T-cell (primary cell): ENCODE measurements around the gene TENM4. TPM values are rescaled to one million over a fixed set of nuclear protein-coding genes. Genes with fewer than 3 reads are reported as not detected.
"Not testable (repeated sequence)": the region's sequence is repeated elsewhere in the genome, so short reads cannot be mapped to it uniquely, and the experiment has no call there.

Source experiments
- ATAC-seq, 4 experiments: fragments of 200-7000 bp in 3 of 4; fragments of 150-1000 bp in 1 of 4; cut with Tn5 transposase; replicated peaks in 1 of 4; 1 replicate in 3 of 4; 2 replicates in 1 of 4; pipeline ENCODE4 v1.10.0; 2021; ENCODE audit warnings: moderate library complexity in 3 of 4, mild to moderate bottlenecking in 2 of 4, moderate number of reproducible peaks in 1 of 4
- CTCF ChIA-PET, 2 donors: fragments of 300-600 bp; sonication (Branson Sonifier 250); formaldehyde crosslinking; loops; one replicate each; lab custom pipeline; 2022; ENCODE audit warnings: antibody characterized with exemption in 2 of 2; lab: Charles Lee
- POLR2A ChIA-PET, 2 donors: fragments of 300-600 bp; sonication (Branson Sonifier 250); formaldehyde crosslinking; loops; one replicate each; lab custom pipeline; 2022; ENCODE audit warnings: antibody characterized with exemption in 2 of 2; lab: Charles Lee
- DNase-seq, 35 experiments: peaks; one replicate each; pipeline versions ENCODE4 v3.0.0 to v3.0.0-alpha.2; 2013 to 2023
- H3K27ac ChIP-seq: one replicate; pipeline ENCODE4 v1.5.1; 2013; ENCODE audit warnings: low read length
- H3K27me3 ChIP-seq, 2 experiments: replicated peaks in 1 of 2; 1 replicate in 1 of 2; 2 replicates in 1 of 2; pipeline versions ENCODE4 v1.6.1 to v1.7.0; 2013; ENCODE audit warnings: low read length in 1 of 2, mixed read lengths in 1 of 2; ENCODE audit not compliant: control insufficient read depth in 2 of 2, insufficient read depth in 2 of 2; ENCODE audit errors: extremely low read depth in 1 of 2
- H3K36me3 ChIP-seq, 2 donors: 1 replicate in 1 of 2; 2 replicates in 1 of 2; pipeline versions ENCODE4 v1.6.1 to v1.7.0; 2013; ENCODE audit warnings: low read length in 1 of 2; ENCODE audit not compliant: control insufficient read depth in 2 of 2, insufficient read depth in 1 of 2; ENCODE audit errors: extremely low read depth in 1 of 2
- H3K4me1 ChIP-seq, 2 experiments: 1 replicate in 1 of 2; 2 replicates in 1 of 2; pipeline versions ENCODE4 v1.6.1 to v1.7.0; 2013; ENCODE audit warnings: low read length in 2 of 2, mixed read lengths in 1 of 2; ENCODE audit not compliant: insufficient read depth in 2 of 2, control insufficient read depth in 1 of 2; ENCODE audit errors: extremely low read depth in 1 of 2
- H3K4me3 ChIP-seq, 2 donors: 1 replicate in 1 of 2; 2 replicates in 1 of 2; pipeline versions ENCODE4 v1.5.1 to v1.7.0; 2013; ENCODE audit warnings: mild to moderate bottlenecking in 2 of 2, low read length in 1 of 2, moderate library complexity in 1 of 2; ENCODE audit not compliant: control insufficient read depth in 1 of 2; ENCODE audit errors: extremely low read depth in 1 of 2
- H3K9me3 ChIP-seq: 2 replicates; pipeline ENCODE4 v1.7.0; 2013
- H3K27ac Mint-ChIP-seq, 2 donors: one replicate each; pipeline ENCODE4 v1.8.0; 2020 to 2021; ENCODE audit warnings: mild to moderate bottlenecking in 2 of 2, mixed read lengths in 2 of 2
- H3K27me3 Mint-ChIP-seq, 2 donors: one replicate each; pipeline ENCODE4 v1.8.0; 2021 to 2022; ENCODE audit warnings: mixed read lengths in 2 of 2
- H3K36me3 Mint-ChIP-seq: one replicate; pipeline ENCODE4 v1.8.0; 2021; ENCODE audit warnings: mixed read lengths
- H3K4me1 Mint-ChIP-seq, 3 donors: one replicate each; pipeline ENCODE4 v1.8.0; 2020 to 2022; ENCODE audit warnings: mixed read lengths in 3 of 3, mild to moderate bottlenecking in 1 of 3
- H3K4me3 Mint-ChIP-seq, 3 donors: one replicate each; pipeline ENCODE4 v1.8.0; 2020 to 2022; ENCODE audit warnings: mild to moderate bottlenecking in 3 of 3, mixed read lengths in 3 of 3, moderate library complexity in 3 of 3
- H3K9me3 Mint-ChIP-seq, 3 donors: one replicate each; pipeline ENCODE4 v1.8.0; 2020 to 2022; ENCODE audit warnings: mixed read lengths in 3 of 3
- WGBS: methylation state at CpG from one replicate; pipeline ENCODE4 v1.1.5; 2013; ENCODE audit warnings: missing lambda C conversion rate; ENCODE audit not compliant: insufficient coverage; 5-methylcytosine and 5-hydroxymethylcytosine counted together
- total RNA-seq, 35 experiments: library from RNA in 6 of 35; stranded (reverse) in 6 of 35; fragments of 120-200 nt in 1 of 35; gene quantifications; one replicate each; pipeline versions ENCODE4 v1.2.1 to v1.2.4 and lab custom pipeline; 2013 to 2026

TENM4 gene
- total RNA-seq, 5 donors from 2014 or later (not counting 1 experiment from before 2014, with no cell fraction given) = 0.03 to 0.35 (median 0.03) TPM; not detected in 2

GRCh38 chr11:78645226-78646202 lies 795.3 kb downstream of the TENM4 start:
- Histone ChIP-seq H3K4me3 (no peak overlapping the region), H3K27me3 (no peaks in the 10 kb centered on the region), H3K4me1 (peaks cover 0 to 4% of the 10 kb centered on the region in 2 experiments), H3K27ac (no peak overlapping the region), H3K9me3 (no peaks in the 10 kb centered on the region), H3K36me3 (no peaks in the 10 kb centered on the region)
- H3K4me3 Mint-ChIP-seq = peak overlapping the region in 2 of 3 donors; percentile 52 to 58
- no peak overlapping the region for H3K27ac Mint-ChIP-seq
- ATAC-seq (peak in 2 of 4 experiments; percentile 56 to 70), DNase-seq (peak in 29 of 35 experiments; percentile 9 to 71 (median 37))
- no peaks in the 10 kb centered on the region for H3K9me3 Mint-ChIP-seq
- WGBS = 50% methylated on average over 1 of the region's 5 CpGs
- peaks cover 3 to 7% of the 10 kb centered on the region in 2 donors for H3K27me3 Mint-ChIP-seq
- H3K36me3 Mint-ChIP-seq = no peaks in the 10 kb centered on the region
- peaks cover 0 to 17% (median 6%) of the 10 kb centered on the region in 3 donors for H3K4me1 Mint-ChIP-seq
- ChIA-PET POLR2A (no interaction called here), CTCF (interaction anchor here (0.9 to 2.9 kb wide), 20 partner anchors 9 to 849 kb away, joined by 3 to 15 read pairs (median 4); partner anchors contain the start of gene NARS2 (in 1 of the 2))

- CTCF ChIA-PET = no interaction called here
- DNase-seq (no peak), ATAC-seq (no peak)
- Mint-ChIP-seq H3K4me3 (no peak overlapping the region), H3K27ac (no peak overlapping the region), H3K36me3 (no peaks in the 10 kb centered on the region), H3K4me1 (peaks cover 0 to 17% (median 6%) of the 10 kb centered on the region in 3 donors), H3K27me3 (peaks cover 2 to 4% of the 10 kb centered on the region in 2 donors), H3K9me3 (no peaks in the 10 kb centered on the region)
- Histone ChIP-seq H3K9me3 (no peaks in the 10 kb centered on the region), H3K27me3 (no peaks in the 10 kb centered on the region), H3K4me3 (no peak overlapping the region), H3K27ac (no peak overlapping the region), H3K4me1 (peaks cover 0 to 4% of the 10 kb centered on the region in 2 experiments), H3K36me3 (no peaks in the 10 kb centered on the region)
- POLR2A ChIA-PET = no interaction called here
Measured at GRCh38 chr11:78643676-78644056, 797.2 kb downstream of the TENM4 start.

- H3K27me3 Mint-ChIP-seq = peaks cover 2 to 4% of the 10 kb centered on the region in 2 donors
- H3K36me3 Mint-ChIP-seq = no peaks in the 10 kb centered on the region
- H3K27me3 ChIP-seq = no peaks in the 10 kb centered on the region
- H3K4me1 Mint-ChIP-seq = peaks cover 0 to 17% (median 6%) of the 10 kb centered on the region in 3 donors
- DNase-seq = no peak
- ATAC-seq = no peak
- no peaks in the 10 kb centered on the region for H3K36me3 ChIP-seq
- no peaks in the 10 kb centered on the region for H3K9me3 Mint-ChIP-seq
- H3K27ac ChIP-seq = no peak overlapping the region
- ChIA-PET CTCF (interaction anchor here in 1 of 2 donors (1.0 kb wide), 1 partner anchor 10 kb away, joined by 3 read pairs; no protein-coding TSS in a partner anchor), POLR2A (interaction anchor here in 1 of 2 donors (1.0 kb wide), 1 partner anchor 10 kb away, joined by 3 read pairs; no protein-coding TSS in a partner anchor)
- H3K4me3 Mint-ChIP-seq = no peak overlapping the region
- no peaks in the 10 kb centered on the region for H3K9me3 ChIP-seq
- no peak overlapping the region for H3K27ac Mint-ChIP-seq
- peaks cover 0 to 4% of the 10 kb centered on the region in 2 experiments for H3K4me1 ChIP-seq
- H3K4me3 ChIP-seq = no peak overlapping the region
- 40% methylated on average over 1 of the region's 5 CpGs for WGBS
Measured at GRCh38 chr11:78642979-78643675, 797.7 kb downstream of the TENM4 start.

GRCh38 chr11:78641541-78641940 lies 799.3 kb downstream of the TENM4 start:
- Mint-ChIP-seq H3K27ac (no peak overlapping the region), H3K36me3 (no peaks in the 10 kb centered on the region), H3K9me3 (no peaks in the 10 kb centered on the region), H3K4me3 (no peak overlapping the region), H3K4me1 (peaks cover 0 to 13% (median 6%) of the 10 kb centered on the region in 3 donors), H3K27me3 (peaks cover 1 to 2% of the 10 kb centered on the region in 2 donors)
- no peak overlapping the region for H3K27ac ChIP-seq
- H3K4me3 ChIP-seq = no peak overlapping the region
- ChIA-PET CTCF (no interaction called here), POLR2A (no interaction called here)
- no peaks in the 10 kb centered on the region for H3K36me3 ChIP-seq
- no peak for DNase-seq
- no CpG with 5 or more reads among the region's 1 CpG for WGBS
- H3K9me3 ChIP-seq = no peaks in the 10 kb centered on the region
- ATAC-seq = no peak
- no peaks in the 10 kb centered on the region for H3K27me3 ChIP-seq
- peaks cover 0 to 4% of the 10 kb centered on the region in 2 experiments for H3K4me1 ChIP-seq

- H3K27me3 Mint-ChIP-seq = peaks cover 7% of the 10 kb centered on the region in 2 donors
- H3K36me3 ChIP-seq = no peaks in the 10 kb centered on the region
- peaks cover 0 to 5% of the 10 kb centered on the region in 2 experiments for H3K27me3 ChIP-seq
- no peak overlapping the region for H3K4me3 ChIP-seq
- H3K27ac ChIP-seq = no peak overlapping the region
- peaks cover 2 to 7% (median 3%) of the 10 kb centered on the region in 3 donors for H3K9me3 Mint-ChIP-seq
- H3K9me3 ChIP-seq = no peaks in the 10 kb centered on the region
- ATAC-seq (no peak), DNase-seq (no peak)
- no peak overlapping the region for H3K4me3 Mint-ChIP-seq
- no peaks in the 10 kb centered on the region for H3K4me1 Mint-ChIP-seq
- H3K4me1 ChIP-seq = no peaks in the 10 kb centered on the region
- ChIA-PET CTCF (no interaction called here), POLR2A (no interaction called here)
- 96% methylated on average over 14 of the region's 26 CpGs for WGBS
- no peaks in the 10 kb centered on the region for H3K36me3 Mint-ChIP-seq
- H3K27ac Mint-ChIP-seq = no peak overlapping the region
Measured at GRCh38 chr11:78638704-78639380, 802.0 kb downstream of the TENM4 start.

GRCh38 chr11:78637527-78637926 lies 803.3 kb downstream of the TENM4 start:
- no CpG with 5 or more reads among the region's 5 CpGs for WGBS

More at GRCh38 chr11:78637527-78637926, 803.3 kb downstream of the TENM4 start:
- H3K36me3 Mint-ChIP-seq, H3K36me3 ChIP-seq, H3K4me1 ChIP-seq, POLR2A ChIA-PET, CTCF ChIA-PET, H3K4me1 Mint-ChIP-seq, ATAC-seq, H3K4me3 ChIP-seq, H3K27ac Mint-ChIP-seq, H3K9me3 Mint-ChIP-seq, H3K9me3 ChIP-seq, DNase-seq, H3K4me3 Mint-ChIP-seq, H3K27ac ChIP-seq: not testable (repeated sequence)
- peaks cover 11 to 15% of the 10 kb centered on the region in 2 donors for H3K27me3 Mint-ChIP-seq
- H3K27me3 ChIP-seq = peaks cover 0 to 14% of the 10 kb centered on the region in 2 experiments
